ENCODE results near the gene DCAF15. TPM values are rescaled to one million over a fixed set of nuclear protein-coding genes. Genes with fewer than 3 reads are reported as not detected.

Gene DCAF15
- total RNA-seq, 2 donors from 2014 or later = 88.2 to 95.8 TPM

DNA sequence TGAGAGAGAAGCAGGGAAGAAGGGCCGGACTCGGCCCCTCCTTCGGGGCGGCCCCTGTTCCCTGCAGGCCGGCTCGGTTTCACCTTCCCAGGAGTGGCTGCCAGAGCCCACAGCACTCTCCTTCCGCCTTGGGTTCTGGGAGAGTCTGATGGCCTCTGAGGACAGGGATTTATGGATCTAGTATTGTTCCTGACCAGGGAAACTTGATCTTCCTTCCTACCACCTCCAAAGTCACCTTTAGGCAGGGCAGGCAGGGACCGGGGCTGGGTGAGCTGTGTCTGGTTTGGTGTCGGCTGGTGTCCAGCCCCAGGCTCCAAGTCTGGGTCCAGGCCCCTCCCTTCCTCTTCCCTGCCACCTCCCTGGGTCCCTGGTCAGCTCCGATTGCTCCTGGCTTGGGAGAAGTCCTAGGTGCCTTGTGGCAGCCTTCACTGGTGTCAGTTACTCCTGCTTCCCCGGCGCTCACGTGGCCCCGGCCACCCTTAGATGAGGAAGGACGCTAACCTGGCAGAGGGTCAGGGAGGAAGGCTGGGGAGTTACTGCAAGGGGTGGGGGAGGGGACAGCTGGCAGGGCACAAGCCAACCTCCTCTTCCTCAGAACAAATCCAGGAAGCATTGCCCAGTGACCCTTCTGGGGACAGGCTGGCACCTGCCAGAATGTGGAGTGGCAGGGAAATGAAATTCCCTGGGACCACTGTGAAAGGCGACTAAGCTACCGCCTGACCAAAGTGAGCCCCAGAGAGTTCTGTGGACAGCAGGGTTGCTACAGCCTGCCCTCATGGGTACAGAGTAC lies 35.0 kb downstream of the DCAF15 start:
- Mint-ChIP-seq H3K27me3 (no peaks in the 10 kb centered on the region), H3K36me3 (ENCODE audit: low read depth) (peaks cover 8% of the 10 kb centered on the region), H3K4me3 (peak overlapping the region; percentile 83), H3K27ac (peak overlapping the region; percentile 97), H3K4me1 (peaks cover 57% of the 10 kb centered on the region)
- no peak for ATAC-seq
- H3K9me3 ChIP-seq (ENCODE audit: control insufficient read depth, low read length, poor library complexity, severe bottlenecking) = no peaks in the 10 kb centered on the region
- no peak for DNase-seq

DNA sequence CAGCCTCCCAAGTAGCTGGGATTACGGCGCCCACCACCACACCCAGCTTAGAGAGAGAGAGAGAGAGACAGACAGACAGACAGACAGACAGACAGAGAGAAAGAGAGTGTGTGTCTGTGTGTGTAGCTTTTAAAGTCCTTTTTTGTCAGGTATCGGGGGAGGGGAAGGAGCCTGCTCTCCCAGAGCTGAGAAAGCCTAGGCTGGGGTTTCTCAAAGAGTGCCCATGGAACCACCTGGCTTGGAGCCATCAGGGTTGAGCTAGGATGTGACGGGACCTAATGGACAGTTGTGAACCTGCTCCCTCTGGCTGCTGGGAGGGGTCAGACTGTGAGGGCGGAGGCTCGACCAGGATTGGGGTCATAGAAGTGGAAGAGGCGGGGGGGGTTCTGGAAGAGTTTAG lies 37.2 kb downstream of the DCAF15 start:
- H3K4me1 Mint-ChIP-seq = peaks cover 52% of the 10 kb centered on the region
- DNase-seq = no peak
- H3K27ac Mint-ChIP-seq = peak overlapping the region; percentile 97
- H3K27me3 Mint-ChIP-seq = no peaks in the 10 kb centered on the region
- no peak overlapping the region for H3K4me3 Mint-ChIP-seq
- ATAC-seq = no peak
- H3K9me3 ChIP-seq (ENCODE audit: control insufficient read depth, low read length, poor library complexity, severe bottlenecking) = no peaks in the 10 kb centered on the region
- peaks cover 8% of the 10 kb centered on the region for H3K36me3 Mint-ChIP-seq (ENCODE audit: low read depth)

DNA sequence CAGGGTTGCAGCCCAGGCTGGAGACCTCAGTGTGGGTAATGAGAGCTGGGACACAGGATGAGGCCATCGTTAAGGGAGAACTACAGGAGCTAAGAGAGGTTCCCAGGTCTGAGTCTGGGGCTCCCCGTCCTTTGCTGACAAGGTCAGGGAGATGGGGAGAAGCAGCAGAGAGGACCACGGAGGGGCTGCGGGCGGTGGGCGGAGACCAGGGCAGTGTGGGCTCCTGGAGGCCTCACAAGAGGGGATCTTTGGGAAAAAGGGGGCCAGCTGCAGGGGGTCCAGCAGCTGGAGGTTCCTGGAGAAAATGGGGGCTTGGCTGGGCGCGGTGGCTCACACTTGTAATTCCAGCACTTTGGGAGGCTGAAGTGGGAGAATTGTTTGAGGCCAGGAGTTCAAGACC lies 37.8 kb downstream of the DCAF15 start:
- Mint-ChIP-seq H3K4me1 (peaks cover 51% of the 10 kb centered on the region), H3K4me3 (no peak overlapping the region), H3K27ac (peak overlapping the region; percentile 97), H3K36me3 (ENCODE audit: low read depth) (peaks cover 8% of the 10 kb centered on the region), H3K27me3 (no peaks in the 10 kb centered on the region)
- DNase-seq = no peak
- no peaks in the 10 kb centered on the region for H3K9me3 ChIP-seq (ENCODE audit: control insufficient read depth, low read length, poor library complexity, severe bottlenecking)
- no peak for ATAC-seq

DNA sequence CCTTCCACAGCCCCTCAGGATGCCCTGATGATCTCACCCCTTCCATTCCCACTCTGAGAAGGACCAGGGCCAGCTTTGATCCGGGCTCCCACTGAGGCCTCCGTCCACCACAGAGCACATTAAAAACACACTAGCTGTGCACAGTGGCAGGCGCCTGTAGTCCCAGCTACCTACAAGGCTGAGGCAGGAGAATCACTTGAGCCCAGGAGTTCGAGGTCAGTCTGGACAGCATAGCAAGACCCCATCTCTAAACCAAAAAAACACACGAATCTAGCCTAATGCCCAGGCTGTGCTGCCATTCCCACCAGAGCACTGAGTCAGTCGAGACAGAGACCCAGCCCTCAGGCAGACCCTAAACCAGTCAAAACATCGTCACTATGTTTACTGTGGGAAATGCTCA lies 39.7 kb downstream of the DCAF15 start:
- Mint-ChIP-seq H3K4me1 (peaks cover 42% of the 10 kb centered on the region), H3K27ac (peak overlapping the region; percentile 81), H3K27me3 (no peaks in the 10 kb centered on the region), H3K36me3 (ENCODE audit: low read depth) (peaks cover 8% of the 10 kb centered on the region), H3K4me3 (no peak overlapping the region)
- no peaks in the 10 kb centered on the region for H3K9me3 ChIP-seq (ENCODE audit: control insufficient read depth, low read length, poor library complexity, severe bottlenecking)
- ATAC-seq (no peak), DNase-seq (no peak)

DNA sequence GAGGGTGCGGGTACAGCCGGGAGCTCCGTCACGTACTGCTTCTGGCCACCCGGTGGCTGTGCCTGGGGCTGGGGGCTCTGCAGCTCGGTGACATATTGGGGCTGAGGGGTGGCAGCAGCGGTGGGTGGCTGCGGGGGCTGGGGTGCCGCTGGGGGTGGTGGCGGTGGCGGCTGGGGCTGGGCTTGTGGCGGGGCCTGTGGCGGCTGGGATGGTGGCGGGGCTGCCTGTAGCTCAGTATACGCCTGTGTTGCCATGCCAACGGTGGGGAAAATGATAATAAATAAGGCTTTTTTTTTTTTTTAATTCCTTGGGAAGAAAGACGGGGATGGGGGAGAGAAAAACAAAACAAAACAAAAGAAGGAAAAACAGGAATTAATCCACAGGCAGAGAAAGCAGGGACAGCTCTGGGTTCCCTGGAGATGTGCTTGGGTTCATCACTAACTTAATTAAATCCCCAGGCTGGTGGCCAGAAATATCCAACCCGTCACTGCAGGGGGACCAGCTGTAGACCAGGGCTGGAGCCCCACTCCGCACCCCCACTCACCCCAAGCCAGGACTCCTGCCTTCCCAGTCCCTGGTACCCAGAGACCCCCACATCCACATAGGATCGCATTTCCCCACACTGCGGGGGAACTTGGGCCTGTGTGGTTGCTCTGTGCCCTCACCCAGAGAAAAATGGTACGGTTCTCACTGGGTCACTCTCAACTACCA lies 41.4 kb downstream of the DCAF15 start:
- no peak overlapping the region for H3K27ac Mint-ChIP-seq
- no peak for DNase-seq
- no peaks in the 10 kb centered on the region for H3K9me3 ChIP-seq (ENCODE audit: control insufficient read depth, low read length, poor library complexity, severe bottlenecking)
- H3K4me3 Mint-ChIP-seq = no peak overlapping the region
- peak; percentile 23 for ATAC-seq
- peaks cover 31% of the 10 kb centered on the region for H3K4me1 Mint-ChIP-seq
- no peaks in the 10 kb centered on the region for H3K27me3 Mint-ChIP-seq
- H3K36me3 Mint-ChIP-seq (ENCODE audit: low read depth) = peaks cover 8% of the 10 kb centered on the region

DNA sequence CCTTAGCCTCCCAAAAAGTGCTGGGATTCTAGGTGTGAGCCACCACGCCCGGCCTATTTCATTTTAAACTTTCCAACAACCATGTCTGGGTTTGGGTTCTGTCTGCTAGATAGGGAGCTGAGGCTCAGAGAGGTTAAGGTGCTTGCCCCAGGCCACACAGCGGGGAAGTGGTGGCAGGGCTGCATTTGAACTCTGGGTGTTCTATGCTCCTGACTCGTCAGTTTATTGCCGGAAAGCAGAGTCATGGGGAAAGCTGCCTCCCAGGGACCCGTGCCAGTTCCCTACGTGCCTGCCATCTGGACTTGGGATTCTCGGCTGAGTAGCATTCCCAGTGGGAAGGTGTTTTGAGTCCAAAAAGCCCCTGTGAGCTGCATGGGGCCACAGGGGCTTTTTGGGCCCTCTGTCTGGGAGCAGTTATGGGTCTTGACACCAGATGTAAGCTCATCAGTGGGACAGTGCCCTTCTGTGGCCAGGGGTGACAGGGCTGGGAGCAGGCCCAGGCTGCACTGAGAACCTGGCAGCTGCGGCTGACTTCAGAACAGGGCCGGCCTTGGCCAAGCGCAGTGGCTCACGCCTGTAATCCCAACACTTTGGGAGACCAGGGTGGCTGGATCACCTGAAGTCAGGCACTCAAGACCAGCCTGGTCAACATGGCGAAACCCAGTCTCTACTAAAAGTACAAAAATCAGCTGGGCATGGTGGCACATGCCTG lies 42.9 kb downstream of the DCAF15 start:
- Mint-ChIP-seq H3K27me3 (no peaks in the 10 kb centered on the region), H3K4me3 (no peak overlapping the region), H3K27ac (no peak overlapping the region), H3K36me3 (ENCODE audit: low read depth) (peaks cover 6% of the 10 kb centered on the region), H3K4me1 (peaks cover 19% of the 10 kb centered on the region)
- no peak for ATAC-seq
- no peak for DNase-seq
- H3K9me3 ChIP-seq (ENCODE audit: control insufficient read depth, low read length, poor library complexity, severe bottlenecking) = peaks cover 2% of the 10 kb centered on the region

DNA sequence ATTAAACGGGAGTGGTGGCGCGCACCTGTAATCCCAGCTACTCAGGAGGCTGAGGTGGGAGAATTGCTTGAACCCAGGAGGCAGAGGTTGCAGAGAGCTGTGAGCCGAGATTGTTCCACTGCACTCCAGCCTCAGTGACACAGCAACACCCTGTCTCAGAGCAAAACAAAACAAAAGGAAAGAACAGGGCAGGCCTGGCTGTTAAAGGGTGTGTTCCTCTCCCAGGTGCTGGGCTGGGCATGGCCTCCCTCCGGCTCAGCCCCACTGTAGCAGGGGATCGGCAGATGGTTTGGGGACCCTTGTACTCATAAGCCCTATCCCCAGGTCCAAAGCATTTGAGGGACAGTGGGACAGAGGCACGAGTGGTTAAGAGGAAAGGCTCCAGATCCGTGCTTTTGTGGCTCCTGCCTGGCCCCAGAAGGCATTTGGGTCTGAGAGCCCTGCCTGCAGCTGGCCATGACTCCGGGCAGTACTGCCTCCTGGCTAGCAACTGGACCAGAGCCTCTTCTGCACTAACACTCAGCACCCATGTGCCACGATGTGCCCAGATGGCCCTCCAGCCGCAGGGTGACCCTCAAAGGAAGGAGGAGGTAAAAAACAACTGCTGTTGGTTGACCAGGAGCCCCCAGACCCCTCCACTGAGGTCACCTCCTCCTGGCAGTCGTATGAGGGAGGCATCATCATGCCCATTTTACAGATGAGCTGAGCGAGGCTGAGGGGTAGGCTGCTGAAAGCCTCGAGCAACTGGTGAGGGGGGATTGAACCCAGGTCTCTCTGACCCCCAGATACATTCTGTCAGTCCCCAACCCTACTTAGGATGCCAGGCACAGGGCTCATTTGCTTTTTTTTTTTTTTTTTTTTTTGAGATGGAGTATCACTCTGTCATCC lies 43.8 kb downstream of the DCAF15 start:
- H3K27me3 Mint-ChIP-seq = no peaks in the 10 kb centered on the region
- no peak overlapping the region for H3K4me3 Mint-ChIP-seq
- no peak for ATAC-seq
- H3K4me1 Mint-ChIP-seq = peaks cover 21% of the 10 kb centered on the region
- H3K36me3 Mint-ChIP-seq (ENCODE audit: low read depth) = peaks cover 3% of the 10 kb centered on the region
- no peak for DNase-seq
- H3K9me3 ChIP-seq (ENCODE audit: control insufficient read depth, low read length, poor library complexity, severe bottlenecking) = peaks cover 2% of the 10 kb centered on the region
- H3K27ac Mint-ChIP-seq = no peak overlapping the region

DNA sequence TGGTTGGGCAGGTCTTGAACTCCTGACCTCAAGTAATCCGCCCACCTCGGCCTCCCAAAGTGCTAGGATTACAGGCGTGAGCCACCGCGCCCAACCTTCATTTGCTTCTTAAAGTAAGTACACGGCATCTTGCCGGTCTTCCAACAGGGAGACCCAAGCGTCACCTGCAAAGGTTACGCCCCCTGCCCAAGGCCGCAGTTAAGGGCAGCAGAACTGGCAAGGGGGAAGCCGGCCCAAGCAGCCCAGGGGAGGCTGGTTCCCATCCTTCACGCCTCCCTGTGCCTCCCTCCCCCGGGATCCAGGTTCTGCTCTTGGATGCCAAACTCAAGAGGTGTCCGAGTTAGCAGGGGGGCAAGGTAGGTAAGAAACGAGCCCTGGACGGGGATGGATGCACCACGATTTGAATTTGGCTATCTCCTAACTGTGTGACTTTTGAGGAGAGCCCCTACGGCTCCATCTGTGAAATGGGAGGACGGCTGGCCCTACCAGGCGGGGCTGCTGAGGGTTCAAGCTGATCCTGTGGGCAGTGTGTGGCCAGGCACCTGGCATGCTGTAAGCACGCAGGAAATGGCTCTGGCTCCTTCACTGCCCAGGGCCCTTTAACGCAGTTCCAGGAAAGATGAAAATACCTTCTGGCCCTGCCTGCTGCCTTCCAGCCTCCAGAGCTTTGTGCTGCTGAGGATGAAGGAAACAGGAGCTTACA lies 44.8 kb downstream of the DCAF15 start:
- Mint-ChIP-seq H3K4me3 (no peak overlapping the region), H3K36me3 (ENCODE audit: low read depth) (peaks cover 2% of the 10 kb centered on the region), H3K27ac (peak overlapping the region; percentile 76), H3K4me1 (peaks cover 18% of the 10 kb centered on the region), H3K27me3 (no peaks in the 10 kb centered on the region)
- ATAC-seq (no peak), DNase-seq (no peak)
- peaks cover 2% of the 10 kb centered on the region for H3K9me3 ChIP-seq (ENCODE audit: control insufficient read depth, low read length, poor library complexity, severe bottlenecking)

DNA sequence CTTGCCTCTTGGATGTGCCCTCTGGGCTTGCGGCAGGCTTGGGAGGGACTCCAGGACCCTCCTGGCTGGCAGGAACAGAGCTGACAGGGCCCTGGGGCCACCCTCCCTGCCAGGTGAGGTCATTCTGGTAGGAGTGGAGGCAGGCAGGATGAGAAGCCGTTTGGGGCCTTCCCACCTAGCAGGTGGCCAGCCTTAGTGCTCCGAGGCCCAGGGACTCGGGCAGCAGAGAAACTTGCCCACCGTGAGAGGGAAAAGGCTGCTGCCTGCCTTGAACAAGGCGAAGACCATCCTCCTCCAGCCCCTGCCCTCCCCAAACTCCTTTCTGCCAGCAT lies 45.3 kb downstream of the DCAF15 start:
- Mint-ChIP-seq H3K27ac (peak overlapping the region; percentile 76), H3K36me3 (ENCODE audit: low read depth) (no peaks in the 10 kb centered on the region), H3K4me1 (peaks cover 20% of the 10 kb centered on the region), H3K27me3 (no peaks in the 10 kb centered on the region), H3K4me3 (no peak overlapping the region)
- peaks cover 2% of the 10 kb centered on the region for H3K9me3 ChIP-seq (ENCODE audit: control insufficient read depth, low read length, poor library complexity, severe bottlenecking)
- DNase-seq = no peak
- no peak for ATAC-seq

DNA sequence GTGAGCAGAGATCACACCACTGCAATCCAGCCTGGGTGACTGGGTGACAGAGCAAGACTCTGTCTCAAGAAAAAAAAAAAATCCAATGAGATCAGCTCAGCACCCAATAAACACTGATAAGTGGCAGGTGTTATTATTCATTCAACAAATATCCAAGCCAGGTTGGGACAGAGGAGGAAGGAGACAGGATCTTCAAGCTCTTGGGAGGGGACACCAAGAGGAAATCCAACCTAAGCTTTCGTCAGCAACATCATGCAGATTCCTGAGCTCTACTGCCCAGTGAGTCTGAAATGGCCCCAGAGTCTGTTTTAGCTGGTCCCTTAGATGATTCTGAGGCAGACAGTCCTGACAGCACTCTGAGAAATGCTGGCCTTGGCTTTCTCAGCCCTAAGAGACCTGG lies 46.1 kb downstream of the DCAF15 start:
- no peak overlapping the region for H3K4me3 Mint-ChIP-seq
- H3K36me3 Mint-ChIP-seq (ENCODE audit: low read depth) = no peaks in the 10 kb centered on the region
- peaks cover 26% of the 10 kb centered on the region for H3K4me1 Mint-ChIP-seq
- H3K9me3 ChIP-seq (ENCODE audit: control insufficient read depth, low read length, poor library complexity, severe bottlenecking) = peaks cover 2% of the 10 kb centered on the region
- H3K27me3 Mint-ChIP-seq = no peaks in the 10 kb centered on the region
- H3K27ac Mint-ChIP-seq = peak overlapping the region; percentile 76
- DNase-seq (no peak), ATAC-seq (no peak)

DNA sequence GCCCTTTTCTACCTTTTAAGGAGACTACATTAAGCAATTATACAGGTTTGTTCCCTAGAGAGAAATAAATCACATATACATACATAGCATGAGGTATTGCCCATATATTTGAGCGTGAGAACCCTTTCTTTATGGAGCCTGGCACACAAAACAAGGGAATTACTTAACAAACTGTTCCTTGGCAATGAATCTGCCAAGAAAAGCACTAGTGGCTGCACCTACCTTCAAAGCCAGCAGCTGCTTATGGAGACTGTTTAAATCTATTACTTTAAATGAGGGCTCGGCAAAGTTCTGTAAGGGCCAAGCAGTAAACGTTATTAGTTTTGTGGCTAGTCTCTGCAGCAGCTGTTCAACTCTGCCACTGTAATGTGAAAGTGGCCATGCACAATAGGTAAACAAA lies 46.8 kb downstream of the DCAF15 start:
- peaks cover 28% of the 10 kb centered on the region for H3K4me1 Mint-ChIP-seq
- H3K27ac Mint-ChIP-seq = no peak overlapping the region

DNA sequence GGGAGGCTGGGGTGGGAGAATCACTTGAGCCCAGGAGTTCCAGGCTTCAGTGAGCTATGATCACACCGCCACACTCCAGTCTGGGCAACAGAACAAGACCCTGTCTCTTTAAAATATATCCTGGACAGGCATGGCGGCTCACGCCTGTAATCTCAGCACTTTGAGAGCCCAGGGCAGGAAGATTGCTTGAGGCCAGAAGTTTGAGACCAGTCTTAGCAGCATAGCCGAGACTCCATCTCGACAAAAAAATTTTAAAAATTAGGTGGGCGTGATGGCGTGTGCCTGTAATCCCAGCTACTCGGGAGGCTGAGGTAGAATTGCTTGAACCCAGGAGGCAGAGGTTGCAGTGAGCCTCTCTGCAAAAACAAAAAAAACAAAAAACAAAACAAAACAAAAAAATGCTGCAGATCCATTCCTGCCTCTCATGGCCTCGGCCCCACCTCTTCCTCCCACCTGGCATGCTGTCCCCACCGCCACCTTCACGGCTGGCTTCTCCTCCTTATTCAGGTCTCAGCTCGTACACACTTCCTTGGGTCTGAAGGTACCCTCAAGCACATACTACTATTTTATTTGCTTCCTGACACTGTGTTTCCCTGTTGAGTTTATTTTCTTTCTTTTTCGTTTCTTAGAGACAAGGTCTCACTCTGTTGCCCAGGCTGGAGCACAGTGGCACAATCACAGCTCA lies 48.5 kb downstream of the DCAF15 start:
- Mint-ChIP-seq H3K27ac (peak overlapping the region; percentile 95), H3K27me3 (no peaks in the 10 kb centered on the region), H3K4me3 (peak overlapping the region; percentile 15), H3K4me1 (peaks cover 34% of the 10 kb centered on the region), H3K36me3 (ENCODE audit: low read depth) (no peaks in the 10 kb centered on the region)
- peaks cover 2% of the 10 kb centered on the region for H3K9me3 ChIP-seq (ENCODE audit: control insufficient read depth, low read length, poor library complexity, severe bottlenecking)
- DNase-seq = no peak
- ATAC-seq = no peak

More for the DNA sequence above, 46.8 kb downstream of the DCAF15 start:
- H3K36me3 Mint-ChIP-seq (ENCODE audit: low read depth) = no peaks in the 10 kb centered on the region
- ATAC-seq (no peak), DNase-seq (no peak)
- no peak overlapping the region for H3K4me3 Mint-ChIP-seq
- no peaks in the 10 kb centered on the region for H3K27me3 Mint-ChIP-seq
- H3K9me3 ChIP-seq (ENCODE audit: control insufficient read depth, low read length, poor library complexity, severe bottlenecking) = peaks cover 2% of the 10 kb centered on the region
